RKO (cell line): ENCODE measurements around the gene ERFE.

Experiments used
- DNase-seq: peaks from one replicate; pipeline ENCODE4 v3.0.0-alpha.2; 2016; ENCODE audit warnings: low spot score

The ERFE gene

GRCh38 chr2:238126338-238126737 lies 32.4 kb upstream of the ERFE start:
- DNase-seq: no peak

DNA sequence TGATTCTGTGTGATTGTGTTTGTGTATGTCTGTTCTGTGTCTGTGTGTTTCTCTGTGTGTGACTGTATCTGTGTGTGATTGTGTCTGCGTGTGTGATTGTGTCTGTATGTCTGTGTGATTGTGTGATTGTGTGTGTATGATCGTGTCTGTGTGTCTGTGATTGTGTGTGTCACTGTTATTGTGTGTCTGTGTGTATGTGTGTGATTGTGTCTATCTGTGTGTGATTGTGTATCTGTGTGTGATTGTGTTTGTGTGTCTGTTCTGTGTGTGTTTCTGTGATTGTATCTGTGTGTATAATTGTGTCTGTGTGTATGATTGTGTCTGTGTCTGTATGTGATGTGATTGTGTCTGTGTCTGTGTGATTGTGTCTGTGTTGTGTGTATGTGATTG lies 32.0 kb upstream of the ERFE start:
- DNase-seq: no peak

- DNase-seq: no peak
Measured at GRCh38 chr2:238127165-238128060, 31.4 kb upstream of the ERFE start.

- no peak for DNase-seq
Measured at GRCh38 chr2:238128061-238128440, 30.7 kb upstream of the ERFE start.

DNA sequence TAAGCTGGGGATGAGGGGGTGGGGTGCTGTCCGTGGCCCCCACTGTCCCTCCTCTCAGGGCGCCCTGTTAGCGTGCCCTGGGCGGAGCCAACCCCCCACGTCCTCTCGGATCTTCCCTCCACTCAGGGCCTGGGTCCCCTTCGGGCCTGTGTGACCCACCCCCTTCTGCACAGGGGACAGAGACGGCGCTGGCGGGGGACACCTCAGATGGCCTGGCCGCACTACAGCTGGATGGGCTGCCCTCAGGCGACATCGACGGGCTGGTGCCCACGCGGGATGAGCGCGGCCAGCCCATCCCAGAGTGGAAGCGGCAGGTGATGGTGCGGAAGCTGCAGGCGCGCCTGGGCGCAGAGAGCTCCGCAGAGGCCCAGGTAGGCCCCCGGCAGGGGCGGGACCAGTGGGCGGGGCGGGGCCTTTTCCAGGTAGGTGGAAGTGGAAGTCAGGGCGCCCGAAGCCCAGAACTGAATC lies 30.2 kb upstream of the ERFE start:
- DNase-seq: no peak

DNA sequence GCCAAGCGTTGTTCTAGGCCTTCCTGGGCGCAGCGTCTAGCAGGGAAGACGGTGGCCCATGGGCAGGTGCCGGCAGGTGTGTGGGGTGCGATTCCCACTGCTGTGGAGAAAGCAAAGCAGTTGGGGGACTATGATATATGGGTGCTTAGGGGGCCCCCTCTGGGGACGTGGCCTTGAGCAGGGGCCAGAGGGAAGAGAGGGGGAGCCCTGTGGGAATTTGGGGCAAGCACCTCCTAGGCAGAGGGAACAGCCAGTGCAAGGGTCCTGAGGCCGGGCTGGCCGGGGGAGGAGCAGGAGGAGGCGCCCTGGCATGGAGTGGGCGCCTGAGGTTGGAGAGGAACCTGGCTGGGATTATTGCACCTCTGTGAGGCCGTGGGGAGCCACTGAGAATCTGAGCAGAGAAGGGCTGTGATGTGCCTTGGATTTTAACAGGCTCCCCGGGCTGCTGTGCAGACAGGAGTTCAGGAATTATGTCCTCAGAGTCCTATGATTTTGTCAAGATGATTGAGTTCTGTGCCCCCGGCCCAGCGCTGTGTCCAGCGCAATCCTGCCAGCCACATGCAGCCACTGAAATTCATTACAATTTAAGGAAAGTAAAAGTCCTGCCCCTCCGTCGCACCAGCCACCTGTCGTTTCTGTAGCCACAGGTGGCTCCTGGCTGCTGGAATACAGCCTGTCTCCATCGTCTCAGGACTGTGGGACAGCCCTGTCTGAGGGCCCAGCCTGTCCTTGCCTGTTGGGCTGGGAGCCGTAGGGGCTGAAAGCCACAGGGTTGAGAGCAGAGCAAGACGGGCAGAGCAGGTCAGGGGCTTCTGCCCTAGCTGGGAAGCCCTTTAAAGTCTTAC lies 29.4 kb upstream of the ERFE start:
- DNase-seq: no peak

- no peak for DNase-seq
Measured at GRCh38 chr2:238130111-238130695, 28.6 kb upstream of the ERFE start.

GRCh38 chr2:238130696-238131628 lies 27.8 kb upstream of the ERFE start:
- no peak for DNase-seq

DNA sequence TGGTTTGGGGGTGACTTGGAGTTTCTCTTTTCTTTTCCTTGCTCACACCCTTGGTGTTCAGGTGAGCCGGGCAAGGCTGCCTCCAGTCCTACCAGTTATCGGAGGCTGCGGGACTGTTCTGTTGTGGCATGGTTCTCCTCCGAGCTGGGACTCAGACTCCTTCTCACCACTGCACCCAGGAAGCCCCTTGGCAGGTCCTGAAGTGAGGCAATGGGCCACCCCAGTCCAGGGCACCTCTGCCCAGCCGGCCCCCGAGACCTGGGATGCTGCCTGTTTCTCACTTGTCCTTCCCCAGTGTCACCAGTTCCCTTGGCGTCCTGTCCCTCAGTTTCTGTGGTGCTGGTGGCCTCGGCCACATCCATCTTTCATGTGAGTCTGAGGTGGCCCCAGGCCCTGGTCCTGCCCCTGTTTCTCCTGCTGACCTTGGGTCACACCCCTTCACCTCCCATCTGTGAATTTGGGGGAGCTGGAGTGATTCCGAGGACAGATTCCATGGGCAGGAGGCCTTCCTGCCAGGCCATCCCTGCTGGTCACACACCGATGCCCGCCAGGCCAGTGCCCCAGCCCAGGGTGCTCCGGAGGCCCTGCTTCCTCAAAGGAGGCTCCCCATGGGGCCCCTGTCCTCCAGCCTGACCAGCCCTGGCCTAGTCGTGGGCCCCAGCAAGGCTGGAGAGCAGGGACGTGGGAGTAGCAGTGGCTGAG lies 26.9 kb upstream of the ERFE start:
- no peak for DNase-seq

- no peak for DNase-seq
Measured at GRCh38 chr2:238132463-238133450, 26.0 kb upstream of the ERFE start.

- DNase-seq: no peak
Measured at GRCh38 chr2:238133499-238134392, 25.0 kb upstream of the ERFE start.

- no peak for DNase-seq
Measured at GRCh38 chr2:238134393-238134785, 24.4 kb upstream of the ERFE start.

DNA sequence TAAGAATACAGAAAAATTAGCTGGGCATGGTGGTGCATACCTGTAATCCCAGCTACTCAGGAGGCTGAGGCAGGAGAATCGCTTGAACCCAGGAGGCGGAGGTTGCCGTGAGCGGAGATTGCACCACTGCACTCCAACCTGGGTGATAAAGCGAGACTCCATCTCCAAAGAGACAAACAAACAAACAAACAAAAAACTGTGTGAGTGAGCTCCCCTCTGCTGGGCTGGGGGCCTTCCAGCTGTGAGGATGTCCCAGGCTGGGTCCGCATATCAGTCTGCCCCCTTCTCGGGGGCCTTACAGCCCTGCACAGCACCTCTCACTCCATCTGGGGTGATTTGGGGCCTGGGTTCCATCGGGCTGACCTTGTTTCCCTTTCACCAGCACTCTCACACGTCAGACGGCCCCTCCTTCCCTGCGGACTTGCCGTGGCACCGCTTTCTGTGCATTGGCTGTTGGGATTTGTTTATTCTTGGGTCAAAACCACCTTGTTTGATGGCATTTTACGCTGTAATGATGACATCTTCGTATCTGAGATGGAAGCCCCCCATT lies 23.1 kb upstream of the ERFE start:
- no peak for DNase-seq

DNA sequence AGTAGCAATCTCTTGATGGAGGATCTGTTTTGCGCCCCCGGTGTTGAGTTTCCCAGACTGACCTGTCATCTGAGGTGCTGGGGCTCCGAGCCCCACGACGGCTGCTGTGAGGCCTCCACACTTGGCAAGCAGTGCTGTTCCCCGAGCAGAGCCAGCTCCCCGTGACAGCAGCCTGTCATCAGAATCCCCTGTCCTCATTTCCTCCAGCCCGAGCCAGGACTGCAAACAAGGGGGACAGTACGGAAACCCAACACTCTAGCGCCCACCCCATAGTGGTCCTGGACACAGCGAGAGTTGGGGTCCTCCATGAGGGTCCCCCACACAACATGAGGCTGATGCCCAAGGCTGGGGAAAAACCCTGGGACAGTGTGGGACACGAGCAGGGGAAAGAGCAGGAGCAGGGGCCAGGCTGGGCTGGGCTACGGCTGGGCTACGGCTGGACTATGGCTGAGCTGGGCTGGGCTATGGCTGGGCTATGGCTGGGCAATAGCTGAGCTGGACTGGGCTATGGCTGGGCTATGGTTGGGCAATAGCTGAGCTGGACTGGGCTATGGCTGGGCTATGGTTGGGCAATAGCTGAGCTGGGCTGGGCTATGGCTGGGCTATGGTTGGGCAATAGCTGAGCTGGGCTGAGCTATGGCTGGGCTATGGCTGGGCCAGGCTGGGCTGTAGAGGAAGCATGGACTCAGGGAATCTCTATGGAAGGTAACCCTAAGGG lies 21.8 kb upstream of the ERFE start:
- DNase-seq: no peak

DNA sequence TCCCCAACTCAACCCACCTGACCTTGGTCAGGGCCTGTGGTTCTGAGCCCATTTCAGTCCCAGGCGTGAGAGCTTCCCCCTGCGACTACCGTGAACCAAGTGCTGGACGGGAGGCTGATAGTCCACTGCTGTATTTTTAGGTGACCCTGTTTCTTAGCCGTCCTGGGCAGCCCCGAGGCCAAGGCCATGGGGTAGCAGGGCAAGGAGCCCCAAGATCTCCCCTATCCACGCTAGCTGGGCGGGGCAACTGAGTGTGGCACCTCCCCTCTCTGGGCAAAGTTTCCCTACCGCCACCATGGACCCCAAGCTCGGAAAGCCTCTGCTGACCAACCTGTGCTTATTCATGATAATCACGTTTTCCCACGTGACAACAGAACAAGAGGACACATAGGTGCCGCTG lies 20.9 kb upstream of the ERFE start:
- no peak for DNase-seq

GRCh38 chr2:238138331-238139195 lies 20.2 kb upstream of the ERFE start, which contains the start of gene KLHL30:
TSS of gene KLHL30 (plus strand) at chr2:238138668. CDS start at chr2:238140755, 2,087 bp downstream.
- DNase-seq: no peak
